Breast epithelium (tissue), 3 donors: ENCODE results near the gene IGFN1.

ENCODE experiments used
- POLR2A ChIP-seq: fragments of 450-650 bp; IDR thresholded peaks from one replicate; pipeline ENCODE4 v1.6.1; 2016; ENCODE audit warnings: antibody characterized with exemption, mild to moderate bottlenecking, moderate library complexity
- POLR2AphosphoS5 ChIP-seq, 3 donors: sonication (generic); formaldehyde crosslinking; IDR thresholded peaks; one replicate each; pipeline ENCODE4 v1.6.1; 2017; ENCODE audit warnings: antibody characterized with exemption in 3 of 3
- TF ChIP-seq, protein P1 (sequence below), 3 donors: fragments of 450-650 bp; IDR thresholded peaks; one replicate each; pipeline ENCODE4 v1.5.1; 2016 to 2017; ENCODE audit warnings: antibody characterized with exemption in 3 of 3, mild to moderate bottlenecking in 3 of 3, moderate library complexity in 3 of 3

- TF ChIP-seq, protein P1, sequence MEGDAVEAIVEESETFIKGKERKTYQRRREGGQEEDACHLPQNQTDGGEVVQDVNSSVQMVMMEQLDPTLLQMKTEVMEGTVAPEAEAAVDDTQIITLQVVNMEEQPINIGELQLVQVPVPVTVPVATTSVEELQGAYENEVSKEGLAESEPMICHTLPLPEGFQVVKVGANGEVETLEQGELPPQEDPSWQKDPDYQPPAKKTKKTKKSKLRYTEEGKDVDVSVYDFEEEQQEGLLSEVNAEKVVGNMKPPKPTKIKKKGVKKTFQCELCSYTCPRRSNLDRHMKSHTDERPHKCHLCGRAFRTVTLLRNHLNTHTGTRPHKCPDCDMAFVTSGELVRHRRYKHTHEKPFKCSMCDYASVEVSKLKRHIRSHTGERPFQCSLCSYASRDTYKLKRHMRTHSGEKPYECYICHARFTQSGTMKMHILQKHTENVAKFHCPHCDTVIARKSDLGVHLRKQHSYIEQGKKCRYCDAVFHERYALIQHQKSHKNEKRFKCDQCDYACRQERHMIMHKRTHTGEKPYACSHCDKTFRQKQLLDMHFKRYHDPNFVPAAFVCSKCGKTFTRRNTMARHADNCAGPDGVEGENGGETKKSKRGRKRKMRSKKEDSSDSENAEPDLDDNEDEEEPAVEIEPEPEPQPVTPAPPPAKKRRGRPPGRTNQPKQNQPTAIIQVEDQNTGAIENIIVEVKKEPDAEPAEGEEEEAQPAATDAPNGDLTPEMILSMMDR (IDR thresholded peaks at IDR 0.05), result no peak
- TF ChIP-seq POLR2AphosphoS5 (IDR thresholded peaks at IDR 0.05) (no peak), POLR2A (no peak)
These were observed 1.5 kb upstream of the IGFN1 start for GRCh38 chr1:201189085-201189484.
